GM13976 (cell line): Measurements from ENCODE around the gene PALS2.

ENCODE experiments used
- DNase-seq: peaks from one replicate; pipeline ENCODE4 v3.0.0; 2012; ENCODE audit warnings: low spot score
- in situ Hi-C: fragments of 300-500 bp; cut with MboI; formaldehyde crosslinking; loops from one replicate; pipeline ENCODE4 v1.12.0; 2022; ENCODE audit warnings: low sequenced_read_pairs, mixed read lengths, inconsistent platforms; ENCODE audit not compliant: unreplicated experiment
- TF ChIP-seq, protein P1 (sequence below): IDR thresholded peaks from 2 replicates; pipeline ENCODE4 v1.5.1; 2012; ENCODE audit warnings: borderline replicate concordance, mild to moderate bottlenecking; ENCODE audit not compliant: insufficient read depth; ENCODE audit errors: extremely low read depth, missing control alignments, control extremely low read depth

PALS2 gene

DNA sequence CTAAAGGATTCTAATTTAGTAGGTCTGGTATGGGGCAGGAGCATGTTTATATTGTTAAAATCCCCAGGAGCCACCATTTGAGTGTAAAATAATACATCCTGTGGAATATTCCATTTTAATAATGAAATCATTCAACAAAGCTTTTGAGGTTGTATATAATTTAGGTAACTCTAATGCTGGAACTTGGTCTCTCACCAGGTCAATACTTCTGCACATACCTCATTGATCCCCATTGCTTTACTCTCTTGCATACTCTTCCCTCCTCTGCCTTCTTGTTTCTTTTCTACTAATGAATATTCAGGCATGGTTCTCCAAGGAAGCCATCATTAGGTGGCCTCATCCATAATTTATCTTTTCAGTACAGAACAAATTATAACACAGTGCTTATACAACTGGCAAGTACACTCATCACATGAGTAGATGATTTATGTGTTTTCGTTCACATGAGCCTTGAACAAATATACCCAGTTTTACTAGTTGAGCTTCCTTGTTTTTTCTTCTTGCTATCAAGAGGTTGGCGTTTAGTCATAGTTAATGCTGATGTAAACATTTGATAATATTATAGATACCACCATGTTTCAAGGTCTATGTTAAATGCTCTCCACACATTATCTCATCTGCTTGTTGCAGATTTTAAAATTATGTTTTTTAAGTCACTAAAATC lies 7.2 kb downstream of the PALS2 start:
- TF ChIP-seq, protein P1, sequence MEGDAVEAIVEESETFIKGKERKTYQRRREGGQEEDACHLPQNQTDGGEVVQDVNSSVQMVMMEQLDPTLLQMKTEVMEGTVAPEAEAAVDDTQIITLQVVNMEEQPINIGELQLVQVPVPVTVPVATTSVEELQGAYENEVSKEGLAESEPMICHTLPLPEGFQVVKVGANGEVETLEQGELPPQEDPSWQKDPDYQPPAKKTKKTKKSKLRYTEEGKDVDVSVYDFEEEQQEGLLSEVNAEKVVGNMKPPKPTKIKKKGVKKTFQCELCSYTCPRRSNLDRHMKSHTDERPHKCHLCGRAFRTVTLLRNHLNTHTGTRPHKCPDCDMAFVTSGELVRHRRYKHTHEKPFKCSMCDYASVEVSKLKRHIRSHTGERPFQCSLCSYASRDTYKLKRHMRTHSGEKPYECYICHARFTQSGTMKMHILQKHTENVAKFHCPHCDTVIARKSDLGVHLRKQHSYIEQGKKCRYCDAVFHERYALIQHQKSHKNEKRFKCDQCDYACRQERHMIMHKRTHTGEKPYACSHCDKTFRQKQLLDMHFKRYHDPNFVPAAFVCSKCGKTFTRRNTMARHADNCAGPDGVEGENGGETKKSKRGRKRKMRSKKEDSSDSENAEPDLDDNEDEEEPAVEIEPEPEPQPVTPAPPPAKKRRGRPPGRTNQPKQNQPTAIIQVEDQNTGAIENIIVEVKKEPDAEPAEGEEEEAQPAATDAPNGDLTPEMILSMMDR = no peak
- DNase-seq = no peak
- in situ Hi-C loops = no loop called here

GRCh38 chr7:24582166-24582565 lies 8.9 kb downstream of the PALS2 start:
- DNase-seq = no peak
- TF ChIP-seq, protein P1 = no peak
- in situ Hi-C loops = no loop called here

GRCh38 chr7:24587853-24588252 lies 14.6 kb downstream of the PALS2 start:
- TF ChIP-seq, protein P1 = peak; percentile 30
- no peak for DNase-seq
- in situ Hi-C loops = no loop called here

- in situ Hi-C loops = no loop called here
- TF ChIP-seq, protein P1 = no peak
- DNase-seq = no peak
Measured at GRCh38 chr7:24591152-24591551, 17.9 kb downstream of the PALS2 start.

DNA sequence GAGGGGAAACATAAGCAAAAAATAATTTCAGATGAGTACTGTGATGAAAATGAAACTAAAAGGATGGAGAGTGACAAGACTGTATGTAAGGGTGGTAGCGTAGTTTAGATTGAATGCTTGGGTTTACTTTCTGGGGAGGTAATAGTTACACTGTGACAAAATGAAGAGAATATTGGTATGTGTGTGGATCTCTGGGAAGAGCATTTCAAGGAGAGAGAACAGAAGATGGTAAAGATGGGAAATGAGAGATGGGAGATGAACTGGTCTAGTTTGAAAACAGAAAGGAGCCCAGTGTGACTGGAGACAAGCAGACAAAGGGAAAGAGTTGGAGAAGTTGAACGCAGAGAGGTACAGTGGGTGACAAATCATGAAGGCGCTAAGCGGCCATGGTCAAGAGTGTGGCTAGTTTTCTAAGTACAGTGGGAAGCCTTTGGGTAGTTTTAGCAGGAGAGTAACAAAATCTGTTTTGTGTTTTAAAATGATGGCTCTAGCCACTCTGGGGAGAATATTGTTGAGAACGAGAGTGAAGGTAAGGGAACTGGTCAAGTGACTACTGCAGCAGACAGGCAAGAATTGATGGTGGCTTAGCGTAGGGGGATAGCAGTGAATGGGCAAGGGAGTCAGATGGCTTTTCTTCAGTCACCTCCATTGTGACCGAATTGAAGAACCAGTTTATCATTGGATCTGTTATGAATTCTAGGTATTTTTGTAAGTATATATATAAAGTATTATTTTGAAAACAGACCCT lies 22.6 kb downstream of the PALS2 start:
- DNase-seq = no peak
- TF ChIP-seq, protein P1 = no peak
- in situ Hi-C loops = no loop called here

DNA sequence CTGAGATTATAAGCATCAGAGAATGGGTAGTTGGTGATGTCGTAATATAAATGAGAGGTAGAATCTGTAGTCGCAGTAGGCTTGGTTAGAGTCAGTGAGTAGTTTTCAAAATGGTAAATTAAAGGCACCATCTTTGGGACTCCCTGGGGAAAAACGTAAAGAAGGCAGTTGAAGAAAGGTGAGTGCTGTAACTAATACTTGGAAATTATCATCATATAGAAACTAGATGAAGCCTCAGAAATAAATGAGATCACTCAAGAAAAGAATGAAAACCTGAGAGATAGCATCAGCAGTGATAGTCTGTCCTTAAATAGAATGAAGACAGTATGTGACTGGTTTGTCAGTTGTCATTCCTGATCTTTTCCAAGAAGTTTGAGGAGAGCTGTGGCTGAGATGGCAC lies 23.8 kb downstream of the PALS2 start:
- in situ Hi-C loops = no loop called here
- no peak for DNase-seq
- TF ChIP-seq, protein P1 = no peak
